ENCODE data around the gene RNF222. TPM values are rescaled to one million over a fixed set of nuclear protein-coding genes. Genes with fewer than 3 reads are reported as not detected.

The RNF222 gene
- total and polyA plus RNA-seq, 11 donors, result not detected

DNA sequence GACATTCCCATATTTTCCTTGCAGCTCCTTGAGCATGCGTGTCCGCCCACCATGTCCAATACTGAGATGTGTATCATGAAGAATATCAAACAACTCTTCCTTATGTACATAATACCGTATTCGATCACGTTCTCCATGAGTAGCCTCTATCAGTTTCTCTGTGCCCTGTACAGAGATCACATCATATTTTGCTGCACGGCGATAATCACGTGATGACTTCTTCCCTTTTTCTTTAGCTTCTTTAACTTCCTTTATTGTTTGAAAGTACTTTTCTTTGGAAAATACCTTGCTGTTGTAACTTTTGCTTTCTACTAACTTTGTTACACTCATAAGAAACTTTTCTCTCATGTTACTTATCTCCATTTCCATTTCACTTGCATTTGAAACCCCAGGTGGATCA is 27.7 kb downstream of the RNF222 start:
- Histone ChIP-seq H3K27me3 (no peaks in the 10 kb centered on the region), H3K27ac (peak overlapping the region in 2 of 12 donors; percentile 9 to 32), H3K4me1 (peaks cover 0 to 44% (median 24%) of the 10 kb centered on the region in 12 donors), H3K4me3 (no peak overlapping the region), H3K36me3 (peaks cover 0 to 51% (median 32%) of the 10 kb centered on the region in 9 donors), H3K9me3 (no peaks in the 10 kb centered on the region)
- ATAC-seq (no peak), DNase-seq (no peak)
- WGBS, 4 donors, result 88 to 94% (median 91%) methylated on average over 8 of the region's 8 CpGs
- intact Hi-C loops (cut with DNase I), result loop anchor here in 5 of 10 donors (5.0 to 10.0 kb wide), 5 partner anchors 45 to 175 kb away; partner anchors contain the start of genes ARHGEF15 (in 2 of the 5) and BORCS6 (in 1 of the 5)
- TF ChIP-seq, protein P1, sequence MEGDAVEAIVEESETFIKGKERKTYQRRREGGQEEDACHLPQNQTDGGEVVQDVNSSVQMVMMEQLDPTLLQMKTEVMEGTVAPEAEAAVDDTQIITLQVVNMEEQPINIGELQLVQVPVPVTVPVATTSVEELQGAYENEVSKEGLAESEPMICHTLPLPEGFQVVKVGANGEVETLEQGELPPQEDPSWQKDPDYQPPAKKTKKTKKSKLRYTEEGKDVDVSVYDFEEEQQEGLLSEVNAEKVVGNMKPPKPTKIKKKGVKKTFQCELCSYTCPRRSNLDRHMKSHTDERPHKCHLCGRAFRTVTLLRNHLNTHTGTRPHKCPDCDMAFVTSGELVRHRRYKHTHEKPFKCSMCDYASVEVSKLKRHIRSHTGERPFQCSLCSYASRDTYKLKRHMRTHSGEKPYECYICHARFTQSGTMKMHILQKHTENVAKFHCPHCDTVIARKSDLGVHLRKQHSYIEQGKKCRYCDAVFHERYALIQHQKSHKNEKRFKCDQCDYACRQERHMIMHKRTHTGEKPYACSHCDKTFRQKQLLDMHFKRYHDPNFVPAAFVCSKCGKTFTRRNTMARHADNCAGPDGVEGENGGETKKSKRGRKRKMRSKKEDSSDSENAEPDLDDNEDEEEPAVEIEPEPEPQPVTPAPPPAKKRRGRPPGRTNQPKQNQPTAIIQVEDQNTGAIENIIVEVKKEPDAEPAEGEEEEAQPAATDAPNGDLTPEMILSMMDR (IDR thresholded peaks at IDR 0.05), result no peak
- TF ChIP-seq POLR2A (IDR thresholded peaks at IDR 0.05), result no peak

DNA sequence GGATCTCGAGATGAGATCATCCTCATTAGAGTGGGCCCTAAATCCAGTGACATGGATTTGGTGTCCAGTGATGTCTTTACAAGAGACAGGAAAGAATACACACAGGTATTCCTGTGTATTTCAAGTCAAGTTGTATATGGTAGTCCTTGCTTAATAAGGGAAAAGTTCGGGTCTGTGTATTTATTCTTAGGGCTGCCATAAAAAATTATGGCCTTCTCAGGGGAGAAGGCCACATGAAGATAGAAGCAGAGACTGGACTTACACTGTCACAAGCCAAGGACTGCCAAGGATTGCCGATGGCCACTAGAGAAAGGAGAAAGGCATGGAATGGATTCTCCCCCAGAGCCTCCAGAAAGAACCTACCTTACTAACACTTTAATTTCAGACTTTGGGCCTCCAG is 29.4 kb downstream of the RNF222 start:
- Histone ChIP-seq H3K36me3 (peaks cover 0 to 61% (median 32%) of the 10 kb centered on the region in 9 donors), H3K27me3 (no peaks in the 10 kb centered on the region), H3K9me3 (no peaks in the 10 kb centered on the region), H3K4me1 (peaks cover 0 to 43% (median 27%) of the 10 kb centered on the region in 12 donors), H3K27ac (peak overlapping the region in 5 of 12 donors; percentile 13 to 48 (median 20)), H3K4me3 (no peak overlapping the region)
- DNase-seq (no peak), ATAC-seq (no peak)
- 78 to 94% (median 92%) methylated on average over 3 of the region's 3 CpGs for WGBS, 4 donors
- TF ChIP-seq, protein P1 (IDR thresholded peaks at IDR 0.05), result no peak
- TF ChIP-seq POLR2A (IDR thresholded peaks at IDR 0.05), result no peak
- intact Hi-C loops (cut with DNase I), result loop anchor here in 1 of 10 donors (5.0 kb wide), 1 partner anchor 56 kb away; the partner anchor contains the start of gene ARHGEF15

DNA sequence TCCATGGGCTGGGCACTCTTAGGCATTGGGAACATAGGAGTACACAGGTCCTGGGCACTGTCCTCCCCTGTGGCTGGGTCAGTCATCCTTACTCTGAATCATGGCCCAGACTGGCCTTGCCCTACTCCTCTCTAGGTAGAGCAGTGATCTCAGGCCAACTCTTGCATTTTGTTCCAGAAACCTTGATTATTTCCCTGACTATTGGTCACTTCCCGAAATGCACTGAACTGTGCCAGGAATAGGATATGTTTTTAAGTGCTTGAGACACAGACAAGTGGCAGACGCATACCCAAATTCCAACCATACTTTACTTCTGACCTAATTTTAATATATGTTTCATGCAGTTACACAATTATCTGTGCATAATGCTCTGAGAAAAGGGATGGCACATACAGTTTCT is 31.4 kb downstream of the RNF222 start:
- no peak overlapping the region for H3K4me3 ChIP-seq
- H3K27ac ChIP-seq, result peak overlapping the region; percentile 15 to 76 (median 62)
- intact Hi-C loops (cut with DNase I), result loop anchor here in 1 of 10 donors (5.0 kb wide), 1 partner anchor 54 kb away; the partner anchor contains the start of gene ARHGEF15
- 16 to 34% (median 24%) methylated on average over 2 of the region's 2 CpGs for WGBS, 4 donors
- H3K9me3 ChIP-seq, result no peaks in the 10 kb centered on the region
- peaks cover 0 to 53% (median 28%) of the 10 kb centered on the region in 9 donors for H3K36me3 ChIP-seq
- TF ChIP-seq, protein P1 (IDR thresholded peaks at IDR 0.05), result no peak
- no peak for TF ChIP-seq POLR2A (IDR thresholded peaks at IDR 0.05)
- H3K27me3 ChIP-seq, result no peaks in the 10 kb centered on the region
- ATAC-seq, result peak; percentile 17 to 67 (median 64)
- peaks cover 0 to 54% (median 30%) of the 10 kb centered on the region in 12 donors for H3K4me1 ChIP-seq
- no peak for DNase-seq

DNA sequence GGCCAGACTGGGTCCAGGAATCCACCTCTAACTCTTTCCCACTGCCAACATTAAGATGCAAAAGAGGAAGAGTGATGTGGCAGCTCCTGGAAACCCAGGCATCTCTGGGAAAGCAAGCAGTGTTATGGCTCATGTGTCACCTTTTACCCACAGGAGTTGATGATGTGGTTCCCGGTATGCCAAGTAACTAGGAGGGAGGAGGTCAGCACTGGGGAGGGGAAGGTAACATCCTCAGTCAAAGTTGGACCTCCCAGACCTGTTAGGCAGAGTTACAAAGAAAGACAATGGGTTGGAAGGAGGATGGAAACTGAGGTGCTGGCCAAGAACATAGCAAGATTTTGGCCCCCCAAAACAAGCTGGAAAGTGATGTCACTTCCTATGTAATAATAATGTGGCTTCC is 32.5 kb downstream of the RNF222 start:
- 29 to 42% (median 37%) methylated on average over 1 of the region's 1 CpG for WGBS, 4 donors
- Histone ChIP-seq H3K4me3 (no peak overlapping the region), H3K36me3 (peaks cover 0 to 42% (median 23%) of the 10 kb centered on the region in 9 donors), H3K27ac (peak overlapping the region in 11 of 12 donors; percentile 15 to 76 (median 62)), H3K9me3 (no peaks in the 10 kb centered on the region), H3K4me1 (peaks cover 0 to 54% (median 33%) of the 10 kb centered on the region in 12 donors), H3K27me3 (no peaks in the 10 kb centered on the region)
- TF ChIP-seq, protein P1 (IDR thresholded peaks at IDR 0.05), result no peak
- no peak for TF ChIP-seq POLR2A (IDR thresholded peaks at IDR 0.05)
- DNase-seq (peak in 1 of 5 donors; percentile 43), ATAC-seq (peak; percentile 25 to 83 (median 61))
- intact Hi-C loops (cut with DNase I), result loop anchor here in 1 of 10 donors (5.0 kb wide), 1 partner anchor 53 kb away; the partner anchor contains the start of gene ARHGEF15
